ENCODE measurements around the gene MEIOSIN.
A peak's percentile ranks its signal among the peaks of the same experiment; 100 is the strongest.

The MEIOSIN gene

DNA sequence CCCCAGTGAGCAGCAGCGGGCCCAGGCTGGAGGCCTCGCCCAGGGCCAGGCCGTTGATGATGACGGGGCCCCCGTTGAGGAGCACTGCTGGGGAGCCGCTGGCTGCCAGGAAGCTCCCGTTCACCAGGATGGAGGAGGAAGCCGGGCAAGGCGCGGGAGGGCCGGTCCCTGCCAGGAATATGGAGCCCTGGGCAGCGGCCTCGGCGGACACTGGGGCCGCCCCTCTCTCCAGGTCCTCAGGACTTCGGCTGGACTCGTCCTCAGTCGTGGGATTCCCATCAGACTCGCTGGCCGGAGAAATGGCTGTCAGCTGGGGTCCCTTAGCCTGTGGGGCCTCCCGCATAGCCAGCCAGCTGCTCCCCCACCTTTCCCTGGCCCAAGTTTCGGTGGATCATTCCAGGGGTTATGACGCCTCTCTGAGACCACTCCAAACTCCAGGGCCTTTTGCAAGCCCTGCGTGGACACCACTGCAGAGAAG is 33.7 kb downstream of the MEIOSIN start:
- no peak for DNase-seq

DNA sequence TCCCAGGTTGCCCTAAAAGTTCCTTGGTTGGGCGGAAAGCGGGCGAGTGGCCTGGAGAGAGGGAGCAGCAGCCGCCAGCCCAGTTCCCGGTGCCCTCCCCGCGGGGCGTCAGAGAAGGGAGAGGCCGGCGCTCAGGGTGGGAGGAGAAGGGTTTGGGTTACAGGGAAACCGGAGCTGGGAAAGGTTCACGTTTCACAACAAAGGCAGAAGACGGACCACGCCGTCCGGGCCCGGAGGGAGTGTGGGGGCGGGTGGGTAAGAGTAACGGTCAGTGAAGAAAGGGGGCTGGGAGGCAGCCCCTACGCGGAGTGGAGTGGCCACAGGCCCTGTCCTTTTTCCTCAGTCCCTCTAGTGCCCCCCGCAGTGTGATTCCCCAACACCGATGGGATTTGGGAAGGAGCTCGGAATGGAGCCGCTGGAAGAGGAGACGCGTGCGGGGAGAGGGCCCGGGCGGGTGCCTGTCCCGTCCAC is 34.2 kb downstream of the MEIOSIN start:
- DNase-seq: no peak

DNA sequence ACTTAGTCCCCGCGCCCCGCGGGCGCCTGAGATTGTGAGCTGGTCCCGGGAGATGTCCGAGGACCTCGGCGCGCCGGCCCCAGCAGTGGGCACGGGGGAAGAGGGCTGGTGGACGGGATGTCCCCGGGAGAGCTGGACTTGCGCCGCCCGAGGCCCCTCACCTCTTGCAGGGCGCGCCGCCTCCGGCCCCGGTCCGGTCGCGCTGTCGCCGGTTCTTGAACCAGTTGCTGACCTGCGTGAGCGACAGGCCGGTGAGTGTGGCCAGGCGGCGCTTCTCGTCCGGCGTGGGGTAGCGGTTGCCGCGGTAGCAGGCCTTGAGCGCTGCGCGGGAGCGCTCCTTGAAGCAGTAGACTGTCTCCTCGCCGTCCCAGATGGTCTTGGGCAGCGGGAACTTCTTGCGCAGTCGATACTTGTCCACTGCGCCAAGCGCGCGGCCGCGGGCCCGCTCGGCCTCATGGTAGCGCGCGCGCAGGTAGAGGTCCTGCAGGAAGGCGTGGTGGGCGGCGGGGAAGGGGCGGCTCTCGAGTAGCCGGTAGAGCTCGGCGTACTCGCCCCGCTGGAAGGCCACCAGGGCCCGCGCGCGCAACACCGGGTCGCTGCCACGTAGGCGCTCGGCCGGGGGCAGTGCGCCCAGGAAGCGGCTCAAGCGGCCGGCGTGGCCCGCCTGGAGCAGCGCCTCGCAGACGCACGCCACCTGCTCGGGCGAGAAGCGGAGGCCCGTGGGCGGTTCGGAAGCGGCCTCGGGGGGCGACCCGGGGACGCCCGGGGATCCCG is 34.8 kb downstream of the MEIOSIN start:
- no peak for DNase-seq

DNA sequence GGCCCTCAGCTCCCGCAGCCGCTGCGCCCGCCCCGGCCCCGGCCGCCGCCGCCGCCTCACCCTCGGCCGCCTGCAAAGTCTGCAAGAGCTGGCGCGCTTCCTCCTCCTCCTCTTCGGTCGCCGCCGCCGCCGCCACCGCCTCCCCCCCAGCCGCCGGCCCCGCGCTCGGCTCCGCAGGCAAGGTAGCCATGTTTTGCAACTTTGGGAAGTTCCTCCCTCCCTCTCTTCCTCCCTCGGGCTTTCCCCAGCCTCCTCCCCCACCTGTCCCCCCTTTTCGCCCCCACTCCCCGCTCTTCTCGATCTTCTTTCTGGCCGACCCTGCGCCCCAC is 35.4 kb downstream of the MEIOSIN start:
- DNase-seq: peak; percentile 28

DNA sequence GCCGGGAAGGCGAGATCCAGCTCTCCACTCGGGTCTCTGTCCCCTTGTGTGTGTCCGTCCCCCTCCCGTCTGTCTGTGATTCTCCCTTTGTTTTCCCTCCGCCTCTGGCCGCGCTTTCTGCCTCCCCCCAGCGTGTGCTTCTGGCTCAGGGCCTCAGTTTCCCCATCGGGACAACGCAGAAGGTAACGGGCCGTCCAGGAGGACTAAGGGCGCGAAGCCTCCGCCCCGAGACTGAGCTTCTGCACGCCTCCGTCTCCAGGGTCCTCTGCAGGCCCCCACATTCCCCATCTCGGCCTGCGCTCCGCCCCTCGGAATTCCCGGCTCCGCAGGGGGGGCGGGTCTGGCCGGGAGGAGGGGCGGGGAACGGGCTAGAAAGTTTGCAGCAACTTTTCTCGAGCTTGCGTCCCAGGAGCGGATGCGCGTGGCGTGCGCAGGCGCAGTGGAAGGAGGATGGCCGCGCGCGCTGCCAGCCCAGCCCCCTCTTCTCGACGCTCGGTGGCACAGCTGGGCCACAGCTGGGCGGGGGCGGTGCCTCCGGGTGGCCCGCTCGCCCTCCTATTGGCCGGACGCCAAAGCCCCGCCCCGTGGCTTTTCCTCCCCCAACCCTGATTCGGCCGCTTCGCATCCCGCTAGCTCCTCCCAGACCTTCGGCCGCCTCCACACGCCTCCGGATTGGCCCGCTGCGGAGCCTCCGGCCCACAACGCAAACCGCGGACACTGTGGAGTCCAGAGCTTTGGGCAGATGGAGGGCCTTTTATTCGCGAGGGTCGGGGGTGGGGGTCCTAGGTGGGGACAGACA is 35.9 kb downstream of the MEIOSIN start, which contains the start of gene SIX5:
TSS of gene SIX5 (minus strand) at position 269 of the 799 bp plus-strand sequence. CDS start 408 bp downstream, outside the sequence.
- peak; percentile 93 for DNase-seq

DNA sequence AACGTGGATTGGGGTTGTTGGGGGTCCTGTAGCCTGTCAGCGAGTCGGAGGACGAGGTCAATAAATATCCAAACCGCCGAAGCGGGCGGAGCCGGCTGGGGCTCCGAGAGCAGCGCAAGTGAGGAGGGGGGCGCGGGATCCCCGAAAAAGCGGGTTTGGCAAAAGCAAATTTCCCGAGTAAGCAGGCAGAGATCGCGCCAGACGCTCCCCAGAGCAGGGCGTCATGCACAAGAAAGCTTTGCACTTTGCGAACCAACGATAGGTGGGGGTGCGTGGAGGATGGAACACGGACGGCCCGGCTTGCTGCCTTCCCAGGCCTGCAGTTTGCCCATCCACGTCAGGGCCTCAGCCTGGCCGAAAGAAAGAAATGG is 36.6 kb downstream of the MEIOSIN start:
- DNase-seq: peak; percentile 53

DNA sequence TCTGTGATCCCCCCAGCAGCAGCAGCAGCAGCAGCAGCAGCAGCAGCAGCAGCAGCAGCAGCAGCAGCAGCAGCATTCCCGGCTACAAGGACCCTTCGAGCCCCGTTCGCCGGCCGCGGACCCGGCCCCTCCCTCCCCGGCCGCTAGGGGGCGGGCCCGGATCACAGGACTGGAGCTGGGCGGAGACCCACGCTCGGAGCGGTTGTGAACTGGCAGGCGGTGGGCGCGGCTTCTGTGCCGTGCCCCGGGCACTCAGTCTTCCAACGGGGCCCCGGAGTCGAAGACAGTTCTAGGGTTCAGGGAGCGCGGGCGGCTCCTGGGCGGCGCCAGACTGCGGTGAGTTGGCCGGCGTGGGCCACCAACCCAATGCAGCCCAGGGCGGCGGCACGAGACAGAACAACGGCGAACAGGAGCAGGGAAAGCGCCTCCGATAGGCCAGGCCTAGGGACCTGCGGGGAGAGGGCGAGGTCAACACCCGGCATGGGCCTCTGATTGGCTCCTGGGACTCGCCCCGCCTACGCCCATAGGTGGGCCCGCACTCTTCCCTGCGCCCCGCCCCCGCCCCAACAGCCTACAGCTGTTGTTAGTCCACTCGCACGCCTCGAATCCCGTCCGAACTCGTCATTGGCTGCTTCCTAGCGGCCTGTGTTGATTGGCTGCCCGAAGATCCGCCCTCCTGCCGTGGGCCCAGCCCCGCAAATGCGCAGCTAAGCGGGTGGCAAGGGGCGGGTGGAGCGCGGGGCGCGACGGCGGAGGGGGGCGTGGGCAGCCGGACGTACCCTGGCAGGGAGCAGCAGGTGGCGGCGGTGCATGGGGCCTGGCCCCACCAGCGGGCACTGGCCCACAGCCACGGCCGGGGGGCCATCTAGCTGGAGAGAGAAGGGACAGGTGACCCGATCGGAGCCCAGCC is 37.2 kb downstream of the MEIOSIN start:
- peak; percentile 88 for DNase-seq

DNA sequence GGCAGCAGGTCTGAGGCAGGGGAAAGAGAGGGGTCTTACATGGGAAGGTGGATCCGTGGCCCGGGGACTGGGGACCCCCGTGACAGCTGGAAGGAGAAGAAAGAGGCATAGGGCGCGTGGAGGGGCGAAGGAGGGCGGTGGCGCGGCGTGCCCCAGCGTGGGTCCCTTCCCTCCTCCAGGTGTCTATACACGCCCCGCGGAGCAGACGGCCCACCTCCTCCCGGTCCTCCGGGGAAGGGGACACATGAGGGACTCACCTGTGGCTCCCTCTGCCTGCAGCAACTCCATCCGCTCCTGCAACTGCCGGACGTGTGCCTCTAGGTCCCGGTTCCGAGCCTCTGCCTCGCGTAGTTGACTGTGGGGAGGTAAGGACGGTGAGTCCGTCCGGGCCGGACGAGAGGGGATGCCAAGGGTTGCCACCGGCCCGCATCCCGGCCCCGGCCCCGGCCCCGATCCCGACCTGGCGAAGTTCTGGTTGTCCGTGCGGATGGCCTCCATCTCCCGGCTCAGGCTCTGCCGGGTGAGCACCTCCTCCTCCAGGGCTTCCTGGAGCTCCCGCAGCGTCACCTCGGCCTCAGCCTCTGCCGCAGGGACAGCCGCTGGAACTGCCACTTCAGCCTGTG is 38.2 kb downstream of the MEIOSIN start:
- no peak for DNase-seq

DNA sequence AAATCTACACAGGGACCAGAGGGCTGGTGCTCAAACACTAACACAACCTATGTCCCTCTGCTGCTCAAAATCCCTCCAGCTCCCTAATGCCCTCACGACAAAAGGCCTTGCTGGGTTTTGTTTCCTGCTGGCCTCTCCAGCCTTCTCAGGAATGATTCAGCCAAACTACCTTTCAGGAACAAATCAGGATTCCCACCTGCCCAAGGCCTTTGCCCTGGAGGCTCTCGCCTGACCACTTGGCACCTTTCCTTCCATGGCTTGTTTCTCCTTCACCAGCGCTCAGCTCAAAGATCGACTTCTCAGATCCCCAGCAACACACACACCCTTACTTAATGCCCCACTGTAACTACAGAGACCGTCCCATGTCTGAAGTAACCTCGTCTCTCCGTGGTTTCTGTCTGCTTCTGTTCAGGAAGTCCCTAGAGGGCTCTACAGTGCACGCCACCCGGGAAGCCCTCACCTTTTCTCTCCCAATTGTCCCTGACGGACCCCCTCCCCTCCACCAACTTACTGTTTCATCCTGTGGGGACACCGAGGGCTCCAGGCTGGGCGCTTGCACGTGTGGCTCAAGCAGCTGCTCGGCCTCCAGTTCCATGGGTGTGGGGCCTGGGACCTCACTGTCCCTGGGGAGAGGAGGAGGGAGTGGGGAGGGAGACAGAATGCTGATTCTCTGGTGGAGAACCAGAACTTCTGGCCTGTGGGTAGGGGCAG is 39.0 kb downstream of the MEIOSIN start:
- DNase-seq: no peak

DNA sequence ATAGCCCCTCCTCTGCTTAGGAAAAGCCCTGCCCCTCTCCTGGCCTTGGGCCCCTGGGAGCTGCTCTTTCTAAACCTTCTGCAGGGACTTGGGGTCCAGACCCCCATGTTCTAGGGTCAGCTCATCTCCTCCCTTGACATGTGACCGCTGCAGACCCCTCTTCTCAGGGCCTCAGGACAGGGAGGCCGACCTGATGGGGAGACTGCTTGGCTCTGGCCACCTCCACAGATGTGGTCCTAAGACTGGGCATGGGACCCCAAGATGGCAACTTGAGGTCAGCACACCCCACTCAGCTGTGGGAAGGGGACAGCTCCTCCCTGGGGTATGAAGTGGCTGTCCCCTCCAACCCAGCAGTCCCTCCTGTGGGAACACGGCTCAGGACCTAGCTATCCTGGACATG is 39.7 kb downstream of the MEIOSIN start:
- no peak for DNase-seq

DNA sequence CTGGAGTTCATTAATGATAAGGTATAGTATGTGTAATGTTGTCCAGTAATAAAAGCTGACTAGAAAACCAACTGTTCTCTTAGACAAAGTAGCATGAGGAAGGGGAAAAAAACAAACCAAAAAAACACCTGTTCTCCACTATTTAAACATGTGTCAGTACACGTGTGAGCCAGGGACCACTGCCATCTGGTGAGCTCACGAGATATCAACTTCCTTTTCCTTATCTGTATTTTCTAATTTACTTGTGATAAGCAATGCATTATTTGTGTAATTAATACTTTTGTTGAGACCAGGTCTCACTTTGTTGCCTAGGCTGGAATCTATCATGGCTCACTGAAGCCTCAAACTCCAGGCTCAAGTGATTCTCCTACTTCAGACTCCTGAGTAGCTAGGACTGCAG is 40.1 kb downstream of the MEIOSIN start:
- no peak for DNase-seq

DNA sequence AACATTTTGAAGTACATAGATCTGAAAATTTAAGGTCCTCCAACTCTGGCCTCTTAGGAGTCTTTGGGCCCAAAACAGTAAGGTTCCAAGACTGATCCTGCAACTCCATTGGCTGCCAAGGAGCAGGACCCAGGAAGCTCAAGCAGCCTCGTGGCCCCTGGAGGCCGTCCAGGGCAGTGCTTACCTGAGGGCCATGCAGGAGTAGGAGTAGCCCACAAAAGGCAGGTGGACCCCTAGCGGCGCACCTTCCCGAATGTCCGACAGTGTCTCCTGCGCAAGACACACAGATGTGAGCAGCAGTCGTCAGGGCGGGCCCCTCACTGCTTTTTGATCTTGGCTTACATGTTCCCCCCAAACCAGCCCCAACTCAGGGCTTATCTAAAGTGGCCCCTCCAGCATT is 41.5 kb downstream of the MEIOSIN start:
- DNase-seq: no peak

DNA sequence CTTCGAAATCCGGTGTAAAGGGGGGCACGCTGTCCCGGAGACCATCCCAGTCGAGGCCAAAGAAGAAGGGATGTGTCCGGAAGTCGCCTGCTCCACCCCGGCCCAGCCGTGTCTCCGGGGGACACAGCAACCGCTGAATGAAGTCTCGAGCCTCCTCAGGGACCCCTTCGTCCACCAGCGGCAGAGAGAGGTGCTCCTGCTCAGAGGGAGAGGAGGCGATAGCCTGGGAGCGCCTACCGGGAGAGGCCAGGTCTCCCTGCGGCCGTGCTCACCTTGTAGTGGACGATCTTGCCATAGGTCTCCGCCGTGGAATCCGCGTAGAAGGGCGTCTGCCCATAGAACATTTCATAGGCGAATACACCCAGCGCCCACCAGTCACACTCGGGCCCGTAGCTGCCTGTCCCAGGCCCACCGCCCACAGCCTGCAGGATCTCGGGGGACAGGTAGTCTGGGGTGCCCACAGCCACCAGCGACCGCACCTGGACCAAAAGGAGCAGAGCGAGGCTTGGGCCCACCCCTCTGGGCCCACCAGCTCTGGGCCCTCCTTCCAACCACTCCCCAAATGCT is 44.2 kb downstream of the MEIOSIN start:
- no peak for DNase-seq

DNA sequence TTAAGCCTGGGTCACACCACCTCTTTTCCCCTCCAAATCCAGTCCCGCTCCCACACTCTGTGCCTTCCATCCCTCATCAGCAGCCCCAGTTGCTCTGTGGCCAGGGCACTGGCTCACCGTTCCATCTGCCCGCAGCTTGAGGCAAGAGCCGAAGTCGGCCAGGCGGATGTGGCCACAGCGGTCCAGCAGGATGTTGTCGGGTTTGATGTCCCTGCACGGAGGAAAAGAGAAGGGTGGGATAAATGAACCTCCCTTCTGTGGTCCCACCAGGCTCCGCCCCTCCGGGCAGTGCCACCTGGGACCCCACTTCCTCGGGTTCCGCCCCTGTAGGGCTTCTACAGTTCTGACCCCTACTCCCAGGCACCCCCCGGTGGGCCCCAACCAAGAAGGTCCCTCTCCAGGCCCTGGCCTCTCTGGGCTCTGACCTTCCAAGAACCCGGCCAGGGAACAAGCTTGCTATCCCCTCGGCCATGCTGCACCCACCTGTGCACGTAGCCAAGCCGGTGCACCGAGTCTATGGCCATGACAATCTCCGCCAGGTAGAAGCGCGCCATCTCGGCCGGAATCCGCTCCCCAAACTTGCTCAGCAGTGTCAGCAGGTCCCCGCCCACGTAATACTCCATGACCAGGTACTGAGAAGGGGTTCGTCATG is 44.9 kb downstream of the MEIOSIN start:
- DNase-seq: no peak

DNA sequence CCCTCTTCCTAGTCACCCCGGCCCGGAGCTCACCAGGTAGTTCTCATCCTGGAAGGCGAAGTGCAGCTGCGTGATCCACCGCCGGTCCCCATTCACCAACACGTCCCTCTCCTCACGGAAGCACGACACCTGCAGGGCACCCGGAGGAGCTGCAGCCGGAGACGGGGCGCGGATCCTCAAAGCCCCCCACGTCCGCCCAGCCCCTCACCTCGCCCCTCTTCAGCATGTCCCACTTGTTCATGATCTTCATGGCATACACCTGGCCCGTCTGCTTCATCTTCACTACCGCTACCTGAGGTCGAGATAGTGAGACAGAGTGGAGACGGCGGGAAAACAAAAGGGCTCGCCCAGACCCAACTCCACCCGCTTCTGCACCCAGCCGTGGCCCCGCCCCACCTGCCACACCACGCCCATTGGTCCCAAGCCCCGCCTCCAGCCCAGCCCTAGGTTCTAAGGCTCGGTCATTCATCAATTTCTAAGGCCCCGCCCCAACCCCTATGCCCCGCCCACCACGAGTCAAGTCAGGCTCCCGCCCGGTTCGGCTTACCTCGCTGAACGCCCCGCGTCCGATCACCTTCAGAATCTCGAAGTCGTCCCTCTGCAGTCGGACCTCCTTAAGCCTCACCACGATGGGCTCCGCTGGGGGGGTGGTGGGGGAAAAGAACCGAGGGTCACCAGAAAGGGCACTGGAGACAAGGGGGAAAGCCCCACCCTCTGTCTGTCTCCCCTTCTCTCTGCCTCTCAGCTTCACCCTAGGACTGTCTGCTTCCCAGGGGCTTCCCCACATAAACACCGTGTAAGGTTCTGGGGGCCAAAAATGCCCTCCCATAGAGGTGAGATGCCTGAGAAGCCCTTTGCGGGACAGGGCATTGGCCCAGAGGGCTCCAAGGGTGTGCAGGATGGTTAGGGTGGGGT is 46.2 kb downstream of the MEIOSIN start:
- peak; percentile 80 for DNase-seq

DNA sequence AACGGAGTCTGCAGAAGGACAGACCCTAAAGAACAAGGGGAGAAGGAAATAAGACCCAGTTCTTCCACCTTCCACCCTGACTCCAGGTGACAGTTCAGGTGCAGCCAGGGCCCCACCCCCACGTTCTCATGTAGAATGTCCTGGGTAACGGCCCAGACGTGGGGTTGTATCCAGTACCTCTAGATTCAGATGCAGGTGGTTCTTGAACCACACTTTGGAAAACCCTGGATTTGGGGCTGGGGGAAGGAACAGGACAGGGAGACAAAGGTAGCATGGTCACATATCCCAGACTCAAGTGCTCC is 46.9 kb downstream of the MEIOSIN start:
- no peak for DNase-seq

DNA sequence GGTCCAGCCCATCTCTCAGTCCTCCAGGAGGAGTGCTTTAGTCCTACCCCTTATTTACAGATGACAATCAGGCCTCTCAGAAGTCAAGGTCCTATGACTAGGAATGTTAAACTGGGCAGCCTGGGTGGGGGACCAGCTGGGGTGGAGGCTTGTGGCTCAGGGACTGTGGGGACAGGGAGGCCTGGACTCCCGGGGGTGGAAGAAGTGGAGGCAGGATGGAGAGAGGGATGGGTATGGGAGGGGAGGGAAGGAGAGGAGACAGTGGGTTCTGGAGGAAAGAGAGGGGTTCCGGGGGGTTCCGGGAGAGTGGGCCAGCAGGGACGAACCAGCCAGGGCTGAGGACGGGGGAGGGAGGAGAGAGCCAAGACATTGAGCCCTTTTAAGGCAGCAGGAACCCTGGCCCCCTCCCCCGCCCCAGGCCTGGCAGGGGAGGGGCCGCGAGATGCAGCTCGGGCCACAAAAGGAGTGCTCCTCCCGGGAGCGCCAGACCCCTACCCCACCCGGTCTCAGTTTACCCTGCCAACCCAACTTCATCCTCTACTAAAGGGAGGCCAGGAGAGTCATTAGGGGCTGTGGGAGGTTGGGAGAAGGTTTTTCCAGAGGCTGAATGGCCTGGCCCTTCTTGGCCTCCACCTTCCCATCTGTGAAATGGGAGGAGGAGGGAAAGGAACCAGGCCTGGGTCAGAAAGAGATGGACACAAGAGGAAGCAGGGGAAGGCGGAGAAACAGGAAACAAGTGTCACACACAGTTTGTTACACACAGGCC is 47.4 kb downstream of the MEIOSIN start:
- no peak for DNase-seq

DNA sequence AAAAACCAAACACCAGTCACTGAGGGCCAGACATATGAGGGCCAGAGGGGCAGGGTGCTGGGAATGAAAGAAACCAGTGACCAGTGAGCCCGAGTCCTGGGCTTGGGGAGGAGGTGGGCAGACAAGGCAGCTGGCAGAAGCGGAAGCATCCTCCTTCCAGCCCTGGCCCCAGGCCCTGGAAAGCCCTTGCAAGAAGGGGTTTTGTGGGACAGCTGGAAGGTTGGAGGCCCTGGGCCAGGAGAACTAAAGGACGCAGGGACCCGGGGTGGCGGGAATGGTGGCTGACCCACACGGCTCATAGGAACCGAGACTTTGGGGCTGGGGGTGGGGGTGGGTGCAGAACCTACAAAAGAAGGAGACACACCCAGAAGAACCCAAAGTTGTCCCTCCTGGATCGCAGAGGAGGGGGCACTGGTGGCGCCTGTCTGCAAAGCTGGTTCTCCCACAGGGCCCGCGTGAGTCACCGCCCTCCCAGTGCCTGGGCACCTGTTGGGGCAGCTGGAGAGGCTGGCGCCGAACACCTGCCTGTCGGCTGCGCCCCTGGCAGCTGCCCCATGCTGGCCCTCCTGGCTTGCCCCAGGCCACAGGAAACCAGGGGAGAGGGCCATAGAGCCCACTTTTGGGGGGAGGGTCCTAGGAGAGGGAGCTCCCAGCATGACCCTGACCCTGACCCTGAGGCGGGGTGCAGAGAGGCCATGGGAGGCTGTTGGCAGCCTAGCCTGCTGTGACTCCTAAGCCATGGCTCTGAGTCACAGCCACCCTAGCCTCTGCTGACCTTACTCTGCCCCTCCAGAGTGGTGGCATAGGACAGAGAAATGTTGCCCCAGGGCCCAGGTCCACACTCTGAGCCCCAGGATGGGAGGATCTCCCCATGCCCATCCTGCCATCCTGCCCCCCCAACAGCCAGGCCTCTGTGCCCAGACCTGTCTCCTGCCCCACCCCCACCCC is 48.2 kb downstream of the MEIOSIN start:
- DNase-seq: no peak
